ENCODE measurements around the gene PHOX2A.

The PHOX2A gene

DNA sequence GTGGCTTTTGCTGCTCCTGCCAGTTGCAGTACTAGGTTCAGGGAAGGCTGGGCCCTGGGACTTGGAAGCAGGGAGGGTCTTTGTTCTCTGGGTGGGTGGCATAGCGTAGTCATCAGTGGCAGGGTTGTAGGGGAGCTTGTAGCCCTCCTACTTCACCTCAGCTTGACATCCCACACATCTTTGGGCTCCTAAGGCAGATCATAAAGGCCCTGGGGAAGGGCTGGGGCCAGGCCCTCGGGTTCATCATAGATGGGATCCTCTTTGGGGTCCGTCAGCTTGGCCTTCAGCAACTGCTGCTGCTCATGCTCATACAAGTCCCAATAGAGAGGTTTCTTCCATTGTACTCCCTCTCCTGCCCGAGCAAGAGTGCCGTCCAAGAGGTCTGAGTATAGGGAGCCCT lies 6.0 kb upstream of the PHOX2A start:
- no peaks in the 10 kb centered on the region for H3K4me1 ChIP-seq (ENCODE audit: control insufficient read depth, low read length)
- no peaks in the 10 kb centered on the region for H3K9me3 ChIP-seq (ENCODE audit: control insufficient read depth, insufficient read depth, low read length)
- no peaks in the 10 kb centered on the region for H3F3A ChIP-seq (ENCODE audit: control insufficient read depth, insufficient read depth)
- H3K36me3 ChIP-seq (ENCODE audit: control insufficient read depth, low read length): no peaks in the 10 kb centered on the region
- H4K20me1 ChIP-seq (ENCODE audit: control insufficient read depth, insufficient read depth, low read depth, low read length): no peaks in the 10 kb centered on the region
- no peaks in the 10 kb centered on the region for H3K79me2 ChIP-seq (ENCODE audit: control insufficient read depth, low read length)
- H3K27ac ChIP-seq (ENCODE audit: low read depth, low read length): no peak overlapping the region
- TF ChIP-seq, protein P1, sequence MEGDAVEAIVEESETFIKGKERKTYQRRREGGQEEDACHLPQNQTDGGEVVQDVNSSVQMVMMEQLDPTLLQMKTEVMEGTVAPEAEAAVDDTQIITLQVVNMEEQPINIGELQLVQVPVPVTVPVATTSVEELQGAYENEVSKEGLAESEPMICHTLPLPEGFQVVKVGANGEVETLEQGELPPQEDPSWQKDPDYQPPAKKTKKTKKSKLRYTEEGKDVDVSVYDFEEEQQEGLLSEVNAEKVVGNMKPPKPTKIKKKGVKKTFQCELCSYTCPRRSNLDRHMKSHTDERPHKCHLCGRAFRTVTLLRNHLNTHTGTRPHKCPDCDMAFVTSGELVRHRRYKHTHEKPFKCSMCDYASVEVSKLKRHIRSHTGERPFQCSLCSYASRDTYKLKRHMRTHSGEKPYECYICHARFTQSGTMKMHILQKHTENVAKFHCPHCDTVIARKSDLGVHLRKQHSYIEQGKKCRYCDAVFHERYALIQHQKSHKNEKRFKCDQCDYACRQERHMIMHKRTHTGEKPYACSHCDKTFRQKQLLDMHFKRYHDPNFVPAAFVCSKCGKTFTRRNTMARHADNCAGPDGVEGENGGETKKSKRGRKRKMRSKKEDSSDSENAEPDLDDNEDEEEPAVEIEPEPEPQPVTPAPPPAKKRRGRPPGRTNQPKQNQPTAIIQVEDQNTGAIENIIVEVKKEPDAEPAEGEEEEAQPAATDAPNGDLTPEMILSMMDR (IDR thresholded peaks at IDR 0.05; ENCODE audit: low read depth, low read length, poor library complexity, severe bottlenecking): no peak
- H3K4me2 ChIP-seq (ENCODE audit: low read length): no peak overlapping the region
- H3K4me3 ChIP-seq (ENCODE audit: low read length): no peak overlapping the region
- H3K9me2 ChIP-seq (replicated peaks; ENCODE audit: control insufficient read depth, low read length): no peaks in the 10 kb centered on the region
- peaks cover 34% of the 10 kb centered on the region for H3K27me3 ChIP-seq (ENCODE audit: control insufficient read depth, low read length)

DNA sequence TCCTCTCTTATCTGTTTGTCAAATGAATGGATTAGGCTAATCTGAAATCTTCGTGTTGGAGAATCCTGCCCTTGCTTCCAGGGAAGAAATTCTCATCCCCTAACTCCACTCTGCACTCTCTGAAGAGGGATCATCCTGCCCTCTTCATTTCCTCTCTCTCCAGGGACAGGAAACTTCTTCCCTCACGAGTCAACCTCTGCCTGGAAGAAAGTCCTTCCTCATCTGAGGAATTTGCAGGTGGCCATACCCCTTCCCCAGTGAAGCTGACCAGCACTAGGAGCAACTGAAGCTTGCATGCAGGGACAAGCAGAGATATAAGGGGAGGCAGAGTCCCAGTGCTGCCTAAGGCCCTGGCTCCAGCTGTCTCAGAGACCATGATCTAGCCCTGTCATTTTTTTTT lies 3.6 kb upstream of the PHOX2A start:
- Histone ChIP-seq H3K4me2 (ENCODE audit: low read length) (no peak overlapping the region), H3K9me2 (replicated peaks; ENCODE audit: control insufficient read depth, low read length) (no peaks in the 10 kb centered on the region), H3K4me3 (ENCODE audit: low read length) (no peak overlapping the region), H4K20me1 (ENCODE audit: control insufficient read depth, insufficient read depth, low read depth, low read length) (no peaks in the 10 kb centered on the region), H3K9me3 (ENCODE audit: control insufficient read depth, insufficient read depth, low read length) (no peaks in the 10 kb centered on the region), H3F3A (ENCODE audit: control insufficient read depth, insufficient read depth) (no peaks in the 10 kb centered on the region), H3K79me2 (ENCODE audit: control insufficient read depth, low read length) (no peaks in the 10 kb centered on the region), H3K27ac (ENCODE audit: low read depth, low read length) (no peak overlapping the region), H3K36me3 (ENCODE audit: control insufficient read depth, low read length) (no peaks in the 10 kb centered on the region), H3K4me1 (ENCODE audit: control insufficient read depth, low read length) (no peaks in the 10 kb centered on the region), H3K27me3 (ENCODE audit: control insufficient read depth, low read length) (peaks cover 28% of the 10 kb centered on the region)
- no peak for TF ChIP-seq EZH2phosphoT487 (IDR thresholded peaks at IDR 0.05; ENCODE audit: borderline replicate concordance, low read length)
- TF ChIP-seq, protein P1 (IDR thresholded peaks at IDR 0.05; ENCODE audit: low read depth, low read length, poor library complexity, severe bottlenecking): no peak

DNA sequence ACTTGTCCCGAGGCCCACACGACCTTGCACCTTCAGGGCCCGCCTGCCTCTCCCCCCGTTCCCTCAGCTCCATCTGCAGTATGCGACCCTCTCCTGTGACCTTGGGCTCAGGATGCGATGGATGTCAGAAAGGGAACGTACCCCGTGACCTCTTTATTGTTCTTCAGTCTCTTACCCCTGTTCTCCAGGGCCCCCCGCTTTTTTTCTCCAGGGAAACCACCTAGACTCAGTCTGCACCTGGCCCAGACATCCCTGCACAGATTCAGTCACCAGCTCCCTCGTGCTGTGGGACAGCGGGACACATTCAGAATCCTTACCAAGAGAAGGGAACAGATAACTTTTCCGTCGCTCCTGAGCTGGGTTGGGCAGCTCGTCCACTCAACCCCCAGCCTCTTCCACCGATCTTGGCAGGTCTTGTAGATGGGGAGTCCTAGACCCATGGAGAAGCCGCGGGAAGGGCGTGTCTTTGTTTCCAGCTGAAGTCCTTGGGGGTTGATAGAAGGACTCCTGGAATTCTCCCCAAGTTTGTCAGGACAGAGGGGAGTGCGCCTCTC lies 1.4 kb upstream of the PHOX2A start:
- H3K36me3 ChIP-seq (ENCODE audit: control insufficient read depth, low read length): no peaks in the 10 kb centered on the region
- no peak overlapping the region for H3K27ac ChIP-seq (ENCODE audit: low read depth, low read length)
- TF ChIP-seq, protein P1 (IDR thresholded peaks at IDR 0.05; ENCODE audit: low read depth, low read length, poor library complexity, severe bottlenecking): no peak
- no peak for TF ChIP-seq EZH2phosphoT487 (IDR thresholded peaks at IDR 0.05; ENCODE audit: borderline replicate concordance, low read length)
- H3K79me2 ChIP-seq (ENCODE audit: control insufficient read depth, low read length): no peaks in the 10 kb centered on the region
- no peaks in the 10 kb centered on the region for H3K4me1 ChIP-seq (ENCODE audit: control insufficient read depth, low read length)
- peaks cover 47% of the 10 kb centered on the region for H3K27me3 ChIP-seq (ENCODE audit: control insufficient read depth, low read length)
- H3K9me3 ChIP-seq (ENCODE audit: control insufficient read depth, insufficient read depth, low read length): no peaks in the 10 kb centered on the region
- no peak overlapping the region for H3K4me2 ChIP-seq (ENCODE audit: low read length)
- H3K4me3 ChIP-seq (ENCODE audit: low read length): no peak overlapping the region
- H3F3A ChIP-seq (ENCODE audit: control insufficient read depth, insufficient read depth): no peaks in the 10 kb centered on the region
- no peaks in the 10 kb centered on the region for H3K9me2 ChIP-seq (replicated peaks; ENCODE audit: control insufficient read depth, low read length)
- H4K20me1 ChIP-seq (ENCODE audit: control insufficient read depth, insufficient read depth, low read depth, low read length): no peaks in the 10 kb centered on the region
